GM19193 (cell line): Measurements from ENCODE around the gene KRT75.

Experiments used
- POLR2A ChIP-seq: IDR thresholded peaks from 4 replicates; pipeline ENCODE4 v1.6.1; 2011; ENCODE audit not compliant: insufficient read depth, insufficient read length; ENCODE audit errors: extremely low read depth

Gene KRT75

GRCh38 chr12:52444647-52445595, 10.8 kb upstream of the KRT75 start:
- TF ChIP-seq POLR2A = no peak

GRCh38 chr12:52443966-52444365, 9.8 kb upstream of the KRT75 start:
- TF ChIP-seq POLR2A = no peak

GRCh38 chr12:52442600-52443061, 8.5 kb upstream of the KRT75 start:
- no peak for TF ChIP-seq POLR2A

- no peak for TF ChIP-seq POLR2A
Measured at GRCh38 chr12:52441320-52441911, 7.2 kb upstream of the KRT75 start.

GRCh38 chr12:52440821-52441319, 6.7 kb upstream of the KRT75 start:
- no peak for TF ChIP-seq POLR2A

- no peak for TF ChIP-seq POLR2A
Measured at GRCh38 chr12:52439845-52440244, 5.7 kb upstream of the KRT75 start.

GRCh38 chr12:52439420-52439819, 5.2 kb upstream of the KRT75 start:
- TF ChIP-seq POLR2A = no peak

GRCh38 chr12:52438305-52439301, 4.4 kb upstream of the KRT75 start:
- TF ChIP-seq POLR2A = no peak

GRCh38 chr12:52437508-52437907, 3.3 kb upstream of the KRT75 start:
- no peak for TF ChIP-seq POLR2A

- no peak for TF ChIP-seq POLR2A
Measured at GRCh38 chr12:52436828-52437474, 2.8 kb upstream of the KRT75 start.

- TF ChIP-seq POLR2A = no peak
Measured at GRCh38 chr12:52436000-52436827, 2.0 kb upstream of the KRT75 start.

GRCh38 chr12:52435659-52435999, 1.5 kb upstream of the KRT75 start:
- TF ChIP-seq POLR2A = no peak

- TF ChIP-seq POLR2A = no peak
Measured at GRCh38 chr12:52434760-52435530, 774 bp upstream of the KRT75 start.
